Osteoblast (primary cell): ENCODE measurements around the gene TRIM25. TPM values are rescaled to one million over a fixed set of nuclear protein-coding genes. Genes with fewer than 3 reads are reported as not detected.

Experiments used
- DNase-seq: peaks from one replicate; pipeline ENCODE4 v3.0.0; 2011; ENCODE audit warnings: low spot score, mixed read lengths; ENCODE audit not compliant: insufficient read length; ENCODE audit errors: missing footprints
- H2AFZ ChIP-seq: 2 replicates; pipeline ENCODE4 v1.6.0; 2011; ENCODE audit warnings: mild to moderate bottlenecking, low read length
- H3K27ac ChIP-seq: 2 replicates; pipeline ENCODE4 v1.5.1; 2011; ENCODE audit warnings: mild to moderate bottlenecking, low read depth, low read length, moderate library complexity
- H3K27me3 ChIP-seq: 2 replicates; pipeline ENCODE4 v1.6.0; 2012; ENCODE audit warnings: mild to moderate bottlenecking, control low read depth, inconsistent platforms, low read length, moderate library complexity; ENCODE audit not compliant: insufficient read depth
- H3K36me3 ChIP-seq: 2 replicates; pipeline ENCODE4 v1.5.1; 2011; ENCODE audit warnings: mild to moderate bottlenecking, low read length, control low read depth, moderate library complexity; ENCODE audit not compliant: insufficient read depth
- H3K4me1 ChIP-seq: 2 replicates; pipeline ENCODE4 v1.5.1; 2011; ENCODE audit warnings: mild to moderate bottlenecking, low read length, control low read depth, moderate library complexity; ENCODE audit not compliant: insufficient read depth
- H3K4me2 ChIP-seq: 2 replicates; pipeline ENCODE4 v1.6.0; 2011; ENCODE audit warnings: mild to moderate bottlenecking, low read length; ENCODE audit not compliant: insufficient read depth
- H3K4me3 ChIP-seq: fragments of 200-600 bp; sonication (generic); 3 replicates; pipeline ENCODE4 v1.5.1; 2012; ENCODE audit warnings: mild to moderate bottlenecking, low read length, inconsistent platforms; ENCODE audit not compliant: insufficient read depth
- H3K79me2 ChIP-seq: 2 replicates; pipeline ENCODE4 v1.6.0; 2012; ENCODE audit warnings: mild to moderate bottlenecking, low read length, control low read depth, inconsistent platforms; ENCODE audit not compliant: insufficient read depth
- H3K9me3 ChIP-seq: 2 replicates; pipeline ENCODE4 v1.5.1; 2011; ENCODE audit warnings: low read depth, low read length, control low read depth
- H4K20me1 ChIP-seq: 2 replicates; pipeline ENCODE4 v1.6.0; 2012; ENCODE audit warnings: mild to moderate bottlenecking, low read length, control low read depth; ENCODE audit not compliant: insufficient read depth
- CTCF ChIP-seq: IDR thresholded peaks from 2 replicates; pipeline ENCODE4 v1.5.1; 2011; ENCODE audit warnings: mild to moderate bottlenecking, low read depth, low read length, moderate library complexity; ENCODE audit errors: extremely low read depth
- total RNA-seq: library from RNA; depleted of rRNA; stranded (reverse); fragments of >200 nt; gene quantifications from 2 replicates; pipeline ENCODE4 v1.2.3, GENCODE V29; 2012

The TRIM25 gene
- total RNA-seq, 1 donor: 49.9 TPM

- H3K4me2 ChIP-seq: no peak overlapping the region
- peaks cover 55% of the 10 kb centered on the region for H3K36me3 ChIP-seq
Measured at GRCh38 chr17:56899403-56899802, 14.4 kb downstream of the TRIM25 start.

GRCh38 chr17:56898874-56899273 lies 15.0 kb downstream of the TRIM25 start:
- H3K4me1 ChIP-seq: peaks cover 14% of the 10 kb centered on the region
- peaks cover 51% of the 10 kb centered on the region for H3K36me3 ChIP-seq

More at GRCh38 chr17:56899403-56899802, 14.4 kb downstream of the TRIM25 start:
- H4K20me1 ChIP-seq: peaks cover 4% of the 10 kb centered on the region
- no peak for DNase-seq
- H3K4me3 ChIP-seq: no peak overlapping the region
- H3K27ac ChIP-seq: no peak overlapping the region
- H3K27me3 ChIP-seq: no peaks in the 10 kb centered on the region
- no peak overlapping the region for H2AFZ ChIP-seq
- no peak for TF ChIP-seq CTCF
- peaks cover 18% of the 10 kb centered on the region for H3K79me2 ChIP-seq
- no peaks in the 10 kb centered on the region for H3K9me3 ChIP-seq
- peaks cover 14% of the 10 kb centered on the region for H3K4me1 ChIP-seq

GRCh38 chr17:56897646-56898424 lies 16.0 kb downstream of the TRIM25 start:
- H4K20me1 ChIP-seq: peaks cover 2% of the 10 kb centered on the region
- H3K79me2 ChIP-seq: peaks cover 18% of the 10 kb centered on the region
- DNase-seq: no peak
- H3K9me3 ChIP-seq: no peaks in the 10 kb centered on the region
- H3K36me3 ChIP-seq: peaks cover 55% of the 10 kb centered on the region
- H2AFZ ChIP-seq: no peak overlapping the region
- no peak for TF ChIP-seq CTCF
- H3K27me3 ChIP-seq: no peaks in the 10 kb centered on the region
- no peak overlapping the region for H3K4me3 ChIP-seq
- H3K27ac ChIP-seq: no peak overlapping the region
- H3K4me2 ChIP-seq: no peak overlapping the region
- H3K4me1 ChIP-seq: peaks cover 13% of the 10 kb centered on the region

More at GRCh38 chr17:56898874-56899273, 15.0 kb downstream of the TRIM25 start:
- no peak overlapping the region for H2AFZ ChIP-seq
- H3K27me3 ChIP-seq: no peaks in the 10 kb centered on the region
- H3K4me3 ChIP-seq: no peak overlapping the region
- H3K79me2 ChIP-seq: peaks cover 18% of the 10 kb centered on the region
- TF ChIP-seq CTCF: no peak
- H3K9me3 ChIP-seq: no peaks in the 10 kb centered on the region
- no peak overlapping the region for H3K27ac ChIP-seq
- DNase-seq: no peak
- H4K20me1 ChIP-seq: peaks cover 2% of the 10 kb centered on the region
- no peak overlapping the region for H3K4me2 ChIP-seq

DNA sequence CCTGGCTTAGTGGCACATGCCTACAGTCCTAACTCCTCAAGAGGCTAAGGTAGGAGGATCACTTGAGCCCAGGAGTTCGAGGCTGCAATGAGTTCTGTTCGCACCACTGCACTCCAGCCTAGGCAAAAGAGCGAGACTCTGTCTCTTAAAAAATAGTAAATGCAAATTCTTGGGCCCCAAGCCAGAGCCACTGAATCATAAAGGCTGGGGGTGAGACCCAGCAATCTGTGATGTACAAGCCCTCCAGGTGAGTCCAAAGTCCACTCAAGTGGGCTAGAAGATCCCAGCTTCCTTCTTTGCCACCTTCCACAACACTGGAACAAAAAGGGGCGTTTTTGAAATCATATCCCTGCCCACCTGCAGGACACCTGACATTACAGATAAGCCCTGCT lies 16.9 kb downstream of the TRIM25 start:
- peaks cover 17% of the 10 kb centered on the region for H3K79me2 ChIP-seq
- H3K4me2 ChIP-seq: no peak overlapping the region
- H3K36me3 ChIP-seq: peaks cover 59% of the 10 kb centered on the region
- peaks cover 4% of the 10 kb centered on the region for H3K4me1 ChIP-seq
- peaks cover 2% of the 10 kb centered on the region for H4K20me1 ChIP-seq
- DNase-seq: no peak
- H3K27ac ChIP-seq: no peak overlapping the region
- no peak for TF ChIP-seq CTCF
- no peak overlapping the region for H2AFZ ChIP-seq
- H3K4me3 ChIP-seq: no peak overlapping the region
- no peaks in the 10 kb centered on the region for H3K9me3 ChIP-seq
- no peaks in the 10 kb centered on the region for H3K27me3 ChIP-seq
